Right renal pelvis (tissue), 4 donors: Measurements from ENCODE around the gene CHRDL2. TPM values are rescaled to one million over a fixed set of nuclear protein-coding genes. Genes with fewer than 3 reads are reported as not detected.
"Not testable (repeated sequence)": the region's sequence is repeated elsewhere in the genome, so short reads cannot be mapped to it uniquely, and the experiment has no call there.

Experiments used
- DNase-seq, 4 donors: peaks; one replicate each; pipeline ENCODE4 v3.0.0-alpha.2; 2013; ENCODE audit warnings: low read depth in 4 of 4, low spot score in 3 of 4, missing footprints in 1 of 4
- polyA plus RNA-seq, 4 donors: library from polyadenylated mRNA; unstranded; fragments of 120-200 nt; gene quantifications; one replicate each; pipeline ENCODE4 v1.2.1, GENCODE V29; 2013; ENCODE audit not compliant: insufficient read length in 4 of 4

CHRDL2 gene, protein sequence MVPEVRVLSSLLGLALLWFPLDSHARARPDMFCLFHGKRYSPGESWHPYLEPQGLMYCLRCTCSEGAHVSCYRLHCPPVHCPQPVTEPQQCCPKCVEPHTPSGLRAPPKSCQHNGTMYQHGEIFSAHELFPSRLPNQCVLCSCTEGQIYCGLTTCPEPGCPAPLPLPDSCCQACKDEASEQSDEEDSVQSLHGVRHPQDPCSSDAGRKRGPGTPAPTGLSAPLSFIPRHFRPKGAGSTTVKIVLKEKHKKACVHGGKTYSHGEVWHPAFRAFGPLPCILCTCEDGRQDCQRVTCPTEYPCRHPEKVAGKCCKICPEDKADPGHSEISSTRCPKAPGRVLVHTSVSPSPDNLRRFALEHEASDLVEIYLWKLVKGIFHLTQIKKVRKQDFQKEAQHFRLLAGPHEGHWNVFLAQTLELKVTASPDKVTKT
- under 1 TPM; 0.43 to 0.57 (median 0.46) TPM for polyA plus RNA-seq

DNA sequence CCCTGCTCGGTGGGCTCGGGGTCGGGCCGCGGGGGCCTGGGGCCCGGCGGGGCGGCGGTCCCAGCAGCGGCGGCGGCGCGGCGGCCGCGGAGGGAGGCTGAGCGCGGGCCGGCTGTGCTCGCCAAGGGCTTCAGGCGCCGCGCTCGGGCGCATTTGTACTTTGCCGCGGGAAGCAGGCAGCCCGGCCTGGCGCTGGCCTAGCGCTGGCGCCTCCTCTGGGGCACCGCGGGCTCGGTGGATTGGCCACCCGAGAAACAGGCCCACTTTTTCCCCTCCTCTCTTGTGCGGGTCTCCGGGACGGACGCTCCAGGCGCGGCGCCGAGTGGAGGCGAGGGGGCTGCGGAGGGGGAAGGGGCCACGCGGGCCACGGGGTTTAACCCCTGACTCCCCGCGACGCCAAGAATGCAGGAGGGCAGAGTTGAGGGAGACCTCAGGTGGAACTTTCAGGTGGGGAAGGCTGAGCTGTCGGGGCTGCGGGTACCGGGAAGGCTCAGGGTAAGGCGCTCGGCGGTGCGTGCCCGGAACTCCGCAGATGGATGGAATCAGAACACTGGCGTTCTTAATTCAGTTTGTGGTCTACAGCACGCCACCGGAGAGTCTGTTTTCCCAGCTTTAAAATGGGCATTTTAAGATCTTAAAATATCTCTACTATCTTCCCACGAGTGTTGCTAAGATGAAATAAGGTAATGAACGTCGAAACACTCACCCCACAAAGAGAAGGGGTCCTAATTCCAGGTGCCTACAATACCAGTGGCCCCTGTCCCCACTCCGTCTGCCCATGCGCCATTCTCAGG is at the start of gene CHRDL2:
TSS of gene CHRDL2 (minus strand) at position 126 of the 794 bp plus-strand sequence. CDS start 538 bp downstream, outside the sequence.
- DNase-seq, result no peak

DNA sequence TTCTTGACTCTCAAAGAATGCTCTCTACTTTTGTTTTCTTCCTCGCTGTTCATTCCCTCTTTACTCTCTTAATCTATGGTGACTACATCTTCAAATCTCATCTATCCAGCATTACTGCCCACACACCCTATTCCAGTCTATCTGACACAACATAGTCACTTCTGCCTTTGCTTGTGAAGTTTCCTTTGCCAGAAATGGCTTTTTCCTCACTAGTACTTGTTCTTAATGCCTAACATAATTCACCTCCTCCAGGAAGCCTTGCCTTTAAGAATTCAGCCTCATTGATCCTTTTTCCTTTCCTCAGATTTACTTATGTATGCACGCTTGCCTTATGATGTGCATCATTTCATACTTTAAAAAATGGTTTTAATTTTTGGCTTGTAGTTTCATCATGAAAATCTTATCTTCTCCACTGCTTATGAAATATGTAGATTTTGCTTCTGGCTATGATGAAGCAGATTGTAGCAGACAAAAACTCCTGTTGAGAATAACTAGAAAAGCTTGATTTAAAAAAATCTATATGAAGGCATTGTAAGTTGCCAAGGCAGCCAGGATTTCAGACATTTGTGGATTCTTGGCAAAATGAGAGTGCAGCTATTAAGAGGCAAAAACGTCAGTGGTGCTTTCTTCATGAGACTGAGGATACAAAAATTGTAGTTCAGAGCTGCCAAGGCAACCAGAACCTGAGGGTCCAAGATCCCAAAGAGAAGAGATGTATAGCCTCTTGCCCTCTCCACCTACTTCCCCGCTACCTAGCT is 49.2 kb upstream of the CHRDL2 start:
- no peak for DNase-seq

DNA sequence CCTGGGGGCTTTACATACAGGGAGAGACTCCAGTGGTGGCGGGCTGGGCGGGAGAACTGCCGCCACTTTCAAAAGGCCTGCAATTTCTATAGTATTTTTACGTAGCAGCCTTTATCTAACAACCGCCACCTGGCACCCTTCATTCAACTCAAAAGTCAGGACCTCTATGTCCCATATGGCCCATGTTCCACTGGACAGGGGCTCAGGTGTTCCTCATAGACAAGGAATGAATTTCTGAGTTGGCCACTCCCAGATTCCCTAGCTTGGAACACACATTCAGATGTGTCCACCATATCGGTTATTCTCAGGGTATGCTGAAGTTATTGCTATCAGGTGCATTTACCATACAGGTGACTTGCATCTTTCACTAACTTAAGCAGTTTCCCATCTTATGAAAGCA is 47.4 kb upstream of the CHRDL2 start:
- no peak for DNase-seq

DNA sequence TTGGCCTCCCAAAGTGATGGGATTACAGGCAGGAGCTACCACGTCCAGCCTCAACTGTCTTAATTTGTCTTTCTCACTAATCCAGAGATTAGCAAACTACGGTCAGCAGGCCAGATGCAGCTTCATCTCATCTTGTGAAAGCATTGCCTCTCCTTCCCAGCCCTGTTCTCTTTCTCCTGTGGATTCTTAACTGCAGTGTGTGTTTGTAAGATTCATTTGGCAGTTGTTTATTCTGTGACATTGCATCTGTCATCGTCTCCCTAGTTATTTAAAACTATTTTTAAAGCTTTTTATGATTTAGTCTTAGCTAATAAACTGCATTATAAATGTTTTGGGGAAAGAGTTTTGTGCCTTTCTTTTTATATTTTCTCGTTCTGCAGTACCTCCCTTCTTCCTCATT is 46.7 kb upstream of the CHRDL2 start:
- no peak for DNase-seq

DNA sequence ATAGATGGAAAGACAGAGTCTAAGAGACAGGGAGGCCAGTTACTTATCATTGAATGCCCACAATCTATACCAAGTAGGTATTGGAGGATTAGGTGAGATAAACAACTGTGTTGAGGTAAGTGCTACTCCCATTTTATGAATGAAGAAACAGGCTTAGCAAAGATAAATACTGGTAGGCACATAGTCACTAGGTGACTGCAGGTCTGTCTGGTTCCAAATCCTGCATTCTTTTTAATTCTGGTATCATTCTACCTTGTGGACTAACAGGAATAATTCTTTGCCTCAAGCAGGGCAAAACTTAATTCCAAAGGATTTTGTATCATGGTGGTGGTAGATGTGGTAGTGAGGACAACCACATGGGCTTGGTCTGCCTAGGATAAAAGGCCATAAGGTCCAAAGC is 45.8 kb upstream of the CHRDL2 start:
- no peak for DNase-seq

DNA sequence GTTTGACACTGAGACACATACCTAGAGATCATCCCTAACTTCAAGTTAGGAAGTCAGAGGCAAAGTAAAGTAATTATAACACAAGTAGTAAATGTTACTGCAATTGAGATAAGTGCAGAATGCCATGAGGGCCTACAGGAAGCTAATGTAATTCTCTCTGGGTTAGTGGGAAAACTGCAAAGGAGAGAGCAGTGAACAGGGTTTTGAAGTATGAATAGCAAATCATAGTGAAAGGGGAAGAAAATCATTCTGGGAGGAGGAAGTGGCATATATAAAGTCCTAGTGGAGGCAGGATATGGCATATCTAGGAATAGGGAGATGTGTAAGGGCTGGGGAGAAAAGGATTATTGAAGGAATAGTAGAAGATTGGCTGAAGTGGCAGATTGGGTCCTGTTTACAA is 45.3 kb upstream of the CHRDL2 start:
- DNase-seq, result no peak

DNA sequence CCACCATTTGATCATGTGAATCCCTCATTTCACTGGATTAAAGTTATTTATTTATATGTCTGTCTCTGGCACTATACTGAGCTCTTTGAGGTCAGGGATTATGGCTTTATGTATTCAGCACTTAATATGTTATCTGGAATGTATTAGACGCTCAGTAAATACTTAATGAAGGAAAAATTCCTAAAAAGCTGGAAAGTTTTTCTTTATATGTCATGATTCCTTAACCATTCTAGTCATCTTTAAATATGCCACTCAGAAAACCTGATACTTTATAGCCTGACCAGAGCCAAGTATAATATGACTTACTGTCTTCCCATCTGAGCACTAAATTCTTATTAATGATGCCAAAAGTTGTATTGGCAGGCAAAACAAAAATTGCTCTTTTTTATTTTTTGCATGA is 44.5 kb upstream of the CHRDL2 start:
- no peak for DNase-seq

DNA sequence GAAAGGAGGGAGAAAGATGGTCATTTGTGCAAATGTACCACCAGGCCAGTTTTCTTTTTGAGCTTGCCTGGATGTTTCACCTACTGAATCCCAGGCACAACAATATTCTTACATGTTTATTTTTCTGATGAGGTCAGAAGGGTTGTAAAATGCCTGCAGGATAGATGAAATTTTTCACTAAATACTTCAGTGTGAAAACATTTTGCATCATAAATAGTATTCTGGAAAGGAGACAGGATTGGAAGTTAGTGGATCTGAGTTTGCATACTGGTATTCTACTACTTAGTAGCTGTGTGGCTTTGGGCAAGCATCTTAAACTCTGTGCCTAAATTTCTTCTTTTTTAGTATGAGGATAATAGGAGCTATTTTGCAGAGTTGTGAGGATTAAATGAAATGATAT is 42.2 kb upstream of the CHRDL2 start:
- DNase-seq, result no peak

DNA sequence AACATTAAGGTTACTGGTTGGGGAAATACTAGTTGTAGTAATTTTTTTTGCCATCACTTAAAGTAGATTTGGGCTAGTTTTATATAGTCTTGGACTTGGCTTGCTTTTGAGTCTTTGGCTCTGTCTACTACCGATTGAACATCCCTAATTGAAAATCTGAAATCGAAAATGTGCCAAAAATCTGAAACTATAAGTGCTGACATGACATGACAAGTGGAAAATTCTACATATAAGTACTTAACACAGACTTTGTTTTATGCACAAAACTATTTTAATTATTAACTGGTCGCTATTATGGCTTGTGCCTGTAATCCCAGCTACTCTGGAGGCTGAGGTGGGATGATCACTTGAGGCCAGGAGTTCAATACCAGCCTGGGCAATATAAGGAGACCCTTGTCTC is 39.9 kb upstream of the CHRDL2 start:
- DNase-seq, result no peak

DNA sequence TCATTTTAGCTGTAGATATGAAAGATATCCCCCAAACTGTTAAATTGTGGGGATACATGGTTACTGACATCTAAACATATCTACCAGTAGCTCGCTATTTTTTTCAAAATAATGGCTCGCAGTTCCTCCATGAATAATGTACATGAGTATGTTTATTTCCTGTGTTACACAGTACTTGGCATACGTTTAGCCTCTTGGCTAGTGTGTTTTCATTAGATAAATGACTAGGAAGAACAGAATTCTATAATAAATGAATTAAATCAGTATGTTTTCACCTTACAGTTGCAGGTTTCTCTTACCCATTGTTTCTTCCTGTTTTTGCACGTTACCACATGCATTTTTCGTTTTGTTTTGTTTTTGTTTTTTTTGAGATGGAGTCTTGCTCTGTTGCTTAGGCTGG is 39.2 kb upstream of the CHRDL2 start:
- no peak for DNase-seq

DNA sequence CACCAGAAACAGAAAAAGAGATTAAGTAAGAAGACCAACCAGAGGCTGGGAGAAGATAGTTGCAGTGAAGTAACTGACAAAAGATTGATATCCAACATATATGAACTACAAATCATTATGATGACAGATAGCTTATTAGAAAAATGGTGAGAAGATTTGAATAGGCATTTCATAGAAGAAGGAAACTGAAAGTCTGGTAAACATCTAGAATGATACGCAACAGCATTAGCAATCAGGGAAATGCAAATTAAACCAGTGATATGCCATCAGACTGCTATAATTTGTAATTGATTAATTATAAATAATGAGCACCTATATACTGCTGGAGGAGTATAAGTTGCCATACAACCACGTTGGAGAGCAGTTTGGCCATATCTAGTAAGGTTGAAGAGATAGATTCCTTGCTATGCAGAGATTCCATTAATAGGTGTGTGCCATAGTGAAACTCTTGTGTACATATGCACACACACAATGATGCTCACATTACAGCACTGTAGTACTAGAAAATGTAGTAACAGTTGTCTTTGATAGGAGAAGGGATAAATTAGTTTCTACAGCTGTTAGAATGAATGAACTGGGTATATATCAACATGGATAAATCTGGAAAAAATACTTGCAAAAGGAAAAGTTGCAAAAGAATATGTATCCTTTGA is 38.0 kb upstream of the CHRDL2 start:
- DNase-seq, result no peak

DNA sequence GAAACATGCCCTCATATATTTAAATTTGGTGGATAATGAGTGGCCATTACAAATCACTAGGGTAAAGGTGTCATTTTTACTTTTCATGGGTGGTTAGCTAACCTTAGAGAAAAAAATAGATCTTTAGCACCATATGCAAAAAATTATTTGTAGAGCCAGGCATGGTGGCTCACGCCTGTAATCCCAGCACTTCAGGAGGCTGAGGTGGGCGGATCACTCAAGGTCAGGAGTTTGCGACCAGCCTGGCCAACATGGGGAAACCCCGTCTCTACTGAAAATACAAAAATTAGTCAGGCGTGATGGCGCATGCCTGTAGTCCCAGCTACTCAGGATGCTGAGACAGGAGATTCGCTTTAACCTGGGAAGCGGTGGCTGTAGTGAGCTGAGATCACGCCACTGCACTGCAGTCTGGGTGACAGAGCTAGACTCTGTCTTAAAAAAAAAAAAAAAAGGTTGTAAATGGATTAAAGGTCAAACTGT is 37.0 kb upstream of the CHRDL2 start:
- DNase-seq, result not testable (repeated sequence)

DNA sequence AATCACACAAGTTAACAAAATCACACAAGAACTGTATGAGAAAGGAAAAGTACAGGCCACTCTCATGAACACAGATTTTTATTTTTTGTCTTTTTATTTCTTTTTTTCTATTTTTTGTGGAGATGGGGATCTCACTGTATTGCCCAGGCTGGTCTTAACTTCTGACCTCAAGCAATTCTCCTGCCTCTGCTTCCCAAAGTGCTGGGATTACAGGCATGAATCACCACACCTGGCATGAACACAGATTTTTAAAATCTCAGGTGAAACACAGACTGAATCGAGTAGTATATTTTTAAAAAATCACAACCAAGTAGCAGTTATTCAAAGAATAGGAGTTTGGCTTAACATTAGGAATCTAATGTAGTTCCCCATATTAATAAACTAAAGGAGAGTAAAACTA is 35.7 kb upstream of the CHRDL2 start:
- no peak for DNase-seq

DNA sequence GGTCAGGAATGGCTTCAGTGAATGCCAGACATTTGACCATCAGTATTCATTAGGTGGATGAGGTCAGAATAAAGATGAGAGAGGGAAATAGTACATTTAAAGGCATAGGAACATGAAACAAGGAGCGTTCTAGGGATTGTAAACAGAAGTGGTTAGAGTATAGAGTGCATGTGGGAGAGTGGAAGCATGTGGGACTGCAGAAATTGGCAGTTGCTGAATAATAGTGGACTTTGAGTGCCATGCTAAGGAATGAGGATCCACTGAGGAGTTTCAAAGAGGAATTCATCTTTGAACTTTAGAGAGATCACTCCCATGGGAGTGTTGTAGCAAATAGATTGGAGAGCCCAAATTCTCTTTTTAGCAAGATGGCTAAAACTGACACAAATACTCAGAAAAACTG is 25.3 kb upstream of the CHRDL2 start:
- no peak for DNase-seq

DNA sequence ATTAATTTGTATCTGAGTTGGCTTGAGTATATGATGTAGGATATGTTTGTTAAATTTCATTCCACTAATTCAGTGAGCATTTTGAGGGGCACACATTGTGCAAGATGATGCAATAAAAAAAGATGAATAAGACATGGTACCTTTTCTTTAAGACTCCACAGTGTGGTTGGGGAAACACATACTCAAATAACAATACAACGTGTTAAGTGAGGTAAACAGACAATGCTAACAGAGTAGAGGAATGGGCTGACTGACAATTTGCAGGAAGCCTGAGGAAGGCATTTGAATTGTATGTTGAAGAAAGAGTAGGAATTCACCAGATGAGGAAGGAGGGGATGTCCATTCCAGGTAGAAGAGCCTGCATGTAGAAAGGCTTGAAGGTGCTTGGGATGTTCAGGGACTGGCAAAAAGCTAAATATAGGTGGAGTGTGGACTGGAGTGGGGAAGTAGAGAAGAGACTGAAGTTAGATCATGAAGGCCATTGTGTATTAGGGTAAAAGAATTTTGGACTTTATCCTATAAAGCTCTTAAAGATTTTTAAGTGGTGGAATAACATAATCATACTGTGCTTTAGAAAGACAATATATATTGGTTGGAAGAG is 24.3 kb upstream of the CHRDL2 start:
- DNase-seq, result no peak

DNA sequence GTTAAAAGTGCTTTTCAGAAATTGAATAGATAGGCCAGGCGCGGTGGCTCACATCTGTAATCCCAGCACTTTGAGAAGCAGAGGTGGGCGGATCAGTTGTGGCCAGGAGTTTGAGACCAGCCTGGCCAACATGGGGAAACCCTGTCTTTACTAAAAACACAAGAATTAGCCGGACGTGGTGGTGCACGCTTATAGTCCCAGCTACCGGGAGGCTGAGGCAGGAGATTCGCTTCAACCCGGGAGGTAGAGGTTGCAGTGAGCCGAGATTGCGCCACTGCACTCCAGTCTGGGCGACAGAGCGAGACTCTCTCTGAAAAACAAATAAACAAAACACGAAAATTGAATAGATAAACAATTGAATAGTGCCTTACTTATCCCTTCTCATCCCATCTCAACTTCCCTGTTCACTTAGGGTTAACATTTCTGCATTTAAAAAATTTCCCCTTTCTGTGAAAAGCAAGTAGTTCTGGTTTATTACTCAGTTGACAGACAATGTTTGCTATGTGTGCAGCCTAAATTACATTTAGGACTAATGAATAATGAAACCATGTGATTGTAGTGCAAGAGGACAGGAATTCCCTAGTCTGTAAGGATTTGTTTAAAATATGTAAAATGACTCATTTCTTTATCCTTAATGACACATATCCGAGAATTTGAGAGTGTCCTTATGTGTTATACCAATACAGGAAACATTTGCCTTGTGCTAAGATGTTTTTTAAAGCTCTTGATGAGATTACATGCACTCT is 23.5 kb upstream of the CHRDL2 start:
- no peak for DNase-seq

DNA sequence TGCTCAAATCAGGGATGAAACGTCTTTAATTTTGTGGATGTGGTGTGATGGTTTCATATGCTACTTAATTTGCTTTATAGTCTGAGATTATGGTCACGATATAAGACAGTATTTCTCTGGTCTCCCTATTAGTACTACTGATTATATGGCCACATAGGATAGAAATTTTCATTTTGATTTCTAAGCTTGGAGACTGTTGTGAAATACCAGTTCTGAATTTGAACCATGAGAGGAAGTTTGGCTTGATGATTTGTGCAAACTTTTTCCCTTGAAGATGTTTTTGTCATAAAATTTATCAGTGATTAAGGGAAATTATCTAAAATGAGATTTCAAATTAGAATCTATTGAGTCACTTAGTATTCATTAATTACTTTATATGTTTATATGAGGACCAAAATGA is 20.1 kb upstream of the CHRDL2 start:
- no peak for DNase-seq

DNA sequence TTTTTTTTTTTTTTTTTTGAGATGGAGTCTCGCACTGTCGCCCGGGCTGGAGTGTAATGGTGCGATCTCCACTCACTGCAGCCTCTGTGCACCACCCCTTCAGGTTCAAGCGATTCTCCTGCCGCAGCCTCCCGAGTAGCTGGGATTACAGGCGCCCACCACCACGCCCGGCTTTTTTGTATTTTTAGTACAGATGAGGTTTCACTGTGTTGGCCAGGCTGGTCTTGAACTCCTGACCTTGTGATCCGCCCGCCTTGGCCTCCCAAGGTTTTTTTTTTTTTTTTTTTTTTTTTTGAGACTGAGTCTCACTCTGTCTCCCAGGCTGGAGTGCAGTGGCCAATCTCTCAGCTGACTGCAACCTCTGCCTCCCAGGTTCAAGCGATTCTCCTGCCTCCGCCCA is 19.4 kb upstream of the CHRDL2 start:
- DNase-seq, result not testable (repeated sequence)

DNA sequence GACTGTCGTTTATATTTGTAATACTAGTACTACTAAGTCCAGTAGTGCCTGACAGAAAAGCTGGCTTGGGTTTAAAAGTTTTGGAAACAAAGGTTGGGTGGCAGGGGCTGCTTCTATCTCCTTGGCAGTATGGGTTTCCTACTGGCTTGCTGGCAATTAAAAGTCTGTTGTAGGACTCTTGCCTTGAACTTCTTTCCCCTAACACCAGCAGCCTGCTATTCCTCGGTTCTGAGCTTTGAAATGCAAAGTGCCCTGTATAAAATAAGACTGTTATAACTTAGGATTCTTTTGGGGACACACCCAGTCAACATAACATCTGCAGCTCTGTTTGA is 18.7 kb upstream of the CHRDL2 start:
- DNase-seq, result no peak
